Spleen (tissue), 11 donors: ENCODE results near the gene C5orf58. TPM values are rescaled to one million over a fixed set of nuclear protein-coding genes. Genes with fewer than 3 reads are reported as not detected.
A peak's percentile ranks its signal among the peaks of the same experiment; 100 is the strongest.

Experiments
- DNase-seq: peaks from one replicate; pipeline ENCODE4 v3.0.0-alpha.2; 2020
- H3K27ac ChIP-seq, 8 donors: fragments of 200-600 bp; sonication (generic) in 7 of 8; 1 replicate in 4 of 8; 2 replicates in 4 of 8; pipeline versions ENCODE4 v1.5.0 to v1.8.0; 2016 to 2021; ENCODE audit warnings: inconsistent platforms in 4 of 8, mild to moderate bottlenecking in 4 of 8, moderate library complexity in 1 of 8
- H3K27me3 ChIP-seq, 7 donors: fragments of 200-600 bp; sonication (generic) in 6 of 7; replicated peaks in 1 of 7; 1 replicate in 4 of 7; 2 replicates in 3 of 7; pipeline versions ENCODE4 v1.5.0 to v1.8.0; 2016 to 2021; ENCODE audit warnings: inconsistent platforms in 3 of 7, mild to moderate bottlenecking in 1 of 7
- H3K36me3 ChIP-seq, 6 donors: fragments of 200-600 bp; sonication (generic) in 5 of 6; 1 replicate in 4 of 6; 2 replicates in 2 of 6; pipeline versions ENCODE4 v1.5.0 to v1.8.0; 2016 to 2021; ENCODE audit warnings: inconsistent platforms in 2 of 6
- H3K4me1 ChIP-seq, 6 donors: fragments of 200-600 bp; sonication (generic) in 5 of 6; 1 replicate in 3 of 6; 2 replicates in 3 of 6; pipeline versions ENCODE4 v1.5.0 to v1.8.0; 2016 to 2021; ENCODE audit warnings: inconsistent platforms in 3 of 6
- H3K4me3 ChIP-seq, 8 donors: fragments of 200-600 bp; sonication (generic) in 7 of 8; 1 replicate in 4 of 8; 2 replicates in 4 of 8; pipeline versions ENCODE4 v1.5.0 to v1.8.0; 2016 to 2021; ENCODE audit warnings: inconsistent platforms in 4 of 8, mild to moderate bottlenecking in 4 of 8, moderate library complexity in 2 of 8
- H3K9me3 ChIP-seq, 8 donors: fragments of 200-600 bp; sonication (generic) in 7 of 8; 1 replicate in 4 of 8; 2 replicates in 4 of 8; pipeline versions ENCODE4 v1.5.0 to v1.8.0; 2016 to 2021; ENCODE audit warnings: inconsistent platforms in 4 of 8
- POLR2A ChIP-seq, 3 donors: fragments of 450-650 bp; IDR thresholded peaks; one replicate each; pipeline ENCODE4 v1.5.1; 2017; ENCODE audit warnings: antibody characterized with exemption in 3 of 3, mild to moderate bottlenecking in 1 of 3
- POLR2AphosphoS5 ChIP-seq, 3 donors: sonication (generic); formaldehyde crosslinking; IDR thresholded peaks; one replicate each; pipeline ENCODE4 v1.5.1; 2017; ENCODE audit warnings: antibody characterized with exemption in 3 of 3
- WGBS, 5 donors: extraction: QIAGEN DNeasy Blood & Tissue Kit in 3 of 5; methylation state at CpG; one replicate each; pipeline versions ENCODE4 v1.1.5 to v1.1.7; 2013 to 2018; 5-methylcytosine and 5-hydroxymethylcytosine counted together
- intact Hi-C: fragments of 100-400 bp; cut with DNase I; formaldehyde crosslinking; loops from one replicate; pipeline ENCODE4 v1.15.0; 2023; ENCODE audit warnings: low total_unique reads
- polyA plus RNA-seq, 3 donors: library from polyadenylated mRNA; stranded (reverse); fragments of 200-250 nt; gene quantifications; one replicate each; pipeline ENCODE4 v1.2.1, GENCODE V29; 2013
- total RNA-seq, 7 donors: library from RNA; depleted of rRNA in 3 of 7; stranded (reverse); fragments of >200 nt in 3 of 7; fragmentation: NEBNext Ultra II Directional in 4 of 7; extraction: Animal tissue kit (Norgen Biotek cat#: 25700) in 4 of 7; gene quantifications; one replicate each; pipeline versions ENCODE4 v1.1.0 to v1.2.1, GENCODE V29; 2016 to 2021
- TF ChIP-seq, protein P1 (sequence below), 11 experiments: fragments of 200-600 bp in 7 of 11; fragments of 450-650 bp in 4 of 11; sonication (generic) in 4 of 11; IDR thresholded peaks in 8 of 11; conservative IDR thresholded peaks in 3 of 11; 1 replicate in 7 of 11; 2 replicates in 4 of 11; pipeline versions ENCODE4 v1.4.0 to v1.8.0; 2016 to 2021; ENCODE audit warnings: antibody characterized with exemption in 11 of 11, inconsistent platforms in 4 of 11, mild to moderate bottlenecking in 1 of 11
- donor health status: healthy with polysubstance abuse.
- donor health status: DM: no; HTN: no; CAD: no; lungs with moderate emphysema.
- donor health status: DM: no; HTN: no; CAD: no.
- donor health status: Bipolar disorder and iron deficiency.
- donor health status: healthy.
- donor health status: DM: no; HTN: no; CAD: no.
- donor health status: DM: yes; HTN: yes; CAD: no.

The C5orf58 gene
- total and polyA plus RNA-seq, 10 donors, result 0.35 TPM; not detected in 9

DNA sequence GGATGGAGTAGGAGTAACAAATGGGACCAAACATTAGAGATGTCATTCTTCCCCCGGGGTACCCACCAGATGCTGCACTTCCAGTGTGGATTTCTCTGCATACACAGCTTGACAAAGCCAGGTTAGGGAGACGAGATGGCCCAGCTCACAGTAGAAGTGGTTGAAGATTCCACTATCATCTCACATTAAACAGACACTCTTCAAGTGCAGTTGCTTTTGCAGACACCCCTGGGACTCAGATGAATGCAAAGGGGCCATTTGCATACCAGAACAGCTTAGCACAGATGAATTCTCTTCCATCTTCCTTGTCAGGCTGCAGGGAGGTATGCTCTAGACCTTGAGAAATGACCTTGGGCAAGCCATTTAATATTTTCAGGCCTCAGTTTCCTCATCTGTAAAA, 12.6 kb upstream of the C5orf58 start:
- H3K36me3 ChIP-seq, result no peaks in the 10 kb centered on the region
- no peak overlapping the region for H3K4me3 ChIP-seq
- peaks cover 0 to 4% (median 0%) of the 10 kb centered on the region in 7 donors for H3K27me3 ChIP-seq
- no peak for DNase-seq
- WGBS, 5 donors, result 57 to 83% (median 82%) methylated on average over 2 of the region's 2 CpGs
- intact Hi-C loops, result loop anchor here (5.0 kb wide), 1 partner anchor 202 kb away; no protein-coding TSS in a partner anchor
- peaks cover 0 to 15% (median 0%) of the 10 kb centered on the region in 6 donors for H3K4me1 ChIP-seq
- H3K27ac ChIP-seq, result no peak overlapping the region
- no peaks in the 10 kb centered on the region for H3K9me3 ChIP-seq
- TF ChIP-seq, protein P1, sequence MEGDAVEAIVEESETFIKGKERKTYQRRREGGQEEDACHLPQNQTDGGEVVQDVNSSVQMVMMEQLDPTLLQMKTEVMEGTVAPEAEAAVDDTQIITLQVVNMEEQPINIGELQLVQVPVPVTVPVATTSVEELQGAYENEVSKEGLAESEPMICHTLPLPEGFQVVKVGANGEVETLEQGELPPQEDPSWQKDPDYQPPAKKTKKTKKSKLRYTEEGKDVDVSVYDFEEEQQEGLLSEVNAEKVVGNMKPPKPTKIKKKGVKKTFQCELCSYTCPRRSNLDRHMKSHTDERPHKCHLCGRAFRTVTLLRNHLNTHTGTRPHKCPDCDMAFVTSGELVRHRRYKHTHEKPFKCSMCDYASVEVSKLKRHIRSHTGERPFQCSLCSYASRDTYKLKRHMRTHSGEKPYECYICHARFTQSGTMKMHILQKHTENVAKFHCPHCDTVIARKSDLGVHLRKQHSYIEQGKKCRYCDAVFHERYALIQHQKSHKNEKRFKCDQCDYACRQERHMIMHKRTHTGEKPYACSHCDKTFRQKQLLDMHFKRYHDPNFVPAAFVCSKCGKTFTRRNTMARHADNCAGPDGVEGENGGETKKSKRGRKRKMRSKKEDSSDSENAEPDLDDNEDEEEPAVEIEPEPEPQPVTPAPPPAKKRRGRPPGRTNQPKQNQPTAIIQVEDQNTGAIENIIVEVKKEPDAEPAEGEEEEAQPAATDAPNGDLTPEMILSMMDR (IDR thresholded peaks at IDR 0.05 in 8 of 11, conservative IDR thresholded peaks at IDR 0.05 in 3 of 11), result no peak
- TF ChIP-seq POLR2AphosphoS5 (IDR thresholded peaks at IDR 0.05) (no peak), POLR2A (IDR thresholded peaks at IDR 0.05) (no peak)

DNA sequence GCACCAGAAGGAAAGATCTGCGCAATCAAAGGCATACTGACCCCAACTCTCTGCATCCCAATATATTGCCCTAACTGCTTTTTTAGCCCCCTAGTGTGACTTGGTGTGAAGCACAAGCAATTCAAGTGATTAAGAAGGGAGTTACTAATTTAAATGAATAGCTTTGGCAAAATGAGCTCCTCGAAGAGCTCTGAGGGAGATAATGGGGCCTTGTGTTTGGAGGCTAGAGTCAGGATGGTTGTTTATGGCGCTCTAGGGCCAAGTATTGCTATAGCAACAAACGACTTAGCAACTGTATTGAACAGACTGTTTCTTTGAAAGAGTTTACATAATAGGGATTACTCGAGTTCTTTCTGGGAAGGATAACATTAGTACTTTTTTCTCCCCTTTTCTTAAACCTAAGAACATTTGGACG, 11.5 kb upstream of the C5orf58 start:
- intact Hi-C loops, result loop anchor here (5.0 kb wide), 1 partner anchor 201 kb away; no protein-coding TSS in a partner anchor

DNA sequence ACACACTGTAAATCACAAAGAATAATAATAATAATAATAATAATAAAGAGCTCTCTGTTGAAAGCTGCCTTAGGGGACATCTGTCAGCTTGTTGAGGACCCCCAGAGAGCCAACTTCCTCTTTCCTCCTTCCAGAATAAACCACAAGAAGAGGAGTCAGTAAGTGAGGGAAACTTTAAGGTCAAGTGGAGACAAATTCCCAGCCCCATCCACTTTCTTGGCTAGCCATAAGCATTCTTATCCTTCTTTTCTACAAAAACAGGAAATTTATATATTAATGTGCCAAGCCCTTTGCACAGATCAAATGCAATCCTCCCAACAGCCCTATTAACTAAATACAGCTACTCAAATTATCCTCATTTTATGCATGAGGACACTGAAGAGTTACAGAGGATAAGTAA, 9.4 kb upstream of the C5orf58 start:
- peak overlapping the region in 6 of 8 donors; percentile 2 to 54 (median 42) for H3K27ac ChIP-seq
- peaks cover 0 to 33% (median 6%) of the 10 kb centered on the region in 6 donors for H3K4me1 ChIP-seq
- intact Hi-C loops, result loop anchor here (5.0 kb wide), 1 partner anchor 199 kb away; no protein-coding TSS in a partner anchor

More for the DNA sequence above, 11.5 kb upstream of the C5orf58 start:
- 69 to 83% (median 79%) methylated on average over 6 of the region's 6 CpGs for WGBS, 5 donors
- H3K27me3 ChIP-seq, result no peaks in the 10 kb centered on the region
- peaks cover 0 to 26% (median 5%) of the 10 kb centered on the region in 6 donors for H3K4me1 ChIP-seq
- TF ChIP-seq POLR2A (IDR thresholded peaks at IDR 0.05), result no peak
- TF ChIP-seq, protein P1 (IDR thresholded peaks at IDR 0.05 in 8 of 11, conservative IDR thresholded peaks at IDR 0.05 in 3 of 11), result peak in 1 of 11 experiments; percentile 9
- no peak for TF ChIP-seq POLR2AphosphoS5 (IDR thresholded peaks at IDR 0.05)
- no peaks in the 10 kb centered on the region for H3K9me3 ChIP-seq
- no peak for DNase-seq
- H3K27ac ChIP-seq, result peak overlapping the region in 4 of 8 donors; percentile 5 to 54 (median 42)
- H3K4me3 ChIP-seq, result no peak overlapping the region
- H3K36me3 ChIP-seq, result no peaks in the 10 kb centered on the region

DNA sequence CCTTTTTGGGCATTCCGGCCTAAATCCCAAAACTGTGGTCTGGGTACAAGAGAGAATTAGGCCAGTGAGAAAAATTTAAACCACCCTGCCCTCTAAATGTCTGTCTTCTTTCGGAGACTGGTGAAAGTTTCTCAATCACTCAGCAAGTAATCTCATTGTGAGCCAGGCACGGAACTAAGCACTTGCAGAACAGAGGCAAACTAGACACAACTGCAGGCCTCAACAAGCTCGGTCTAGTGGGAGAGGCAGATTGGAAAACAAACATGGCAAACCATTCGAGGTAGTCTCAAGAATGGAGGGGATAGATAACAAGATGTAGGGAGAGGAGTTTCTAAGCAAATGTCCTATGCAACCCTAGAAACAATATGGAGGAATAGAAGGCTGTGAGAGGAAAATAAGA, 8.9 kb upstream of the C5orf58 start:
- Histone ChIP-seq H3K4me1 (peaks cover 0 to 33% (median 6%) of the 10 kb centered on the region in 6 donors), H3K4me3 (no peak overlapping the region), H3K27ac (peak overlapping the region in 6 of 8 donors; percentile 2 to 57 (median 42)), H3K9me3 (no peaks in the 10 kb centered on the region), H3K27me3 (no peaks in the 10 kb centered on the region), H3K36me3 (no peaks in the 10 kb centered on the region)
- WGBS, 5 donors, result 62 to 85% (median 69%) methylated on average over 5 of the region's 5 CpGs
- no peak for DNase-seq
- TF ChIP-seq POLR2A (IDR thresholded peaks at IDR 0.05), result no peak
- TF ChIP-seq POLR2AphosphoS5 (IDR thresholded peaks at IDR 0.05), result no peak
- TF ChIP-seq, protein P1 (IDR thresholded peaks at IDR 0.05 in 8 of 11, conservative IDR thresholded peaks at IDR 0.05 in 3 of 11), result no peak
- intact Hi-C loops, result loop anchor here (5.0 kb wide), 1 partner anchor 198 kb away; no protein-coding TSS in a partner anchor

More for the DNA sequence above, 9.4 kb upstream of the C5orf58 start:
- DNase-seq, result no peak
- H3K9me3 ChIP-seq, result no peaks in the 10 kb centered on the region
- H3K36me3 ChIP-seq, result no peaks in the 10 kb centered on the region
- no peak overlapping the region for H3K4me3 ChIP-seq
- no peak for TF ChIP-seq POLR2A (IDR thresholded peaks at IDR 0.05)
- TF ChIP-seq, protein P1 (IDR thresholded peaks at IDR 0.05 in 8 of 11, conservative IDR thresholded peaks at IDR 0.05 in 3 of 11), result no peak
- no peak for TF ChIP-seq POLR2AphosphoS5 (IDR thresholded peaks at IDR 0.05)
- no peaks in the 10 kb centered on the region for H3K27me3 ChIP-seq
